HG02943 (cell line): ENCODE data around the gene DNAJC18.
"Not testable (repeated sequence)": the region's sequence is repeated elsewhere in the genome, so short reads cannot be mapped to it uniquely, and the experiment has no call there.

ENCODE experiments used
- ATAC-seq: cut with Tn5 transposase; IDR thresholded peaks from one replicate; pipeline ENCODE4 v1.9.1; 2021; ENCODE audit warnings: mild to moderate bottlenecking, low read depth, moderate library complexity; ENCODE audit not compliant: unreplicated experiment

DNAJC18 gene

GRCh38 chr5:139461698-139462097 lies 22.4 kb upstream of the DNAJC18 start:
- ATAC-seq = no peak

DNA sequence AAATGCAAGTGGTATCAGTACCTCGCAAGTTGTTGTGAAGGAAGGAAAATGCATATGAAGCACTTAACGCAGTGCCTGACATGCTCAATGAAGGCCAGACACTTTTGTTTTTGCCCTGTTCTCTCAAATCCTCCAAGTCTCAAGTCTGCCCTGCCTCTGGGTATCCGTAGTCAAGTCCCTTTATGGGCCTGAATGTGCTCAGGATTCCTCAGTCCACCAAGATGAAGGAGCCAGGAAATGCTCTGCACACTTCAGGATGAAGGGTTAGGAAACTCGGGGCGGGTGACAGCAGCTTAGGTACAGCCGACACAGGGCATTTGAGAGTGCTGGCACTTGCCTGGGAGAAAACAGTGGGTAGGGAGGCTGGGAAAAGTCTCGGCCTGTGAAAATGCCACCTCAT lies 21.9 kb upstream of the DNAJC18 start:
- ATAC-seq = no peak

DNA sequence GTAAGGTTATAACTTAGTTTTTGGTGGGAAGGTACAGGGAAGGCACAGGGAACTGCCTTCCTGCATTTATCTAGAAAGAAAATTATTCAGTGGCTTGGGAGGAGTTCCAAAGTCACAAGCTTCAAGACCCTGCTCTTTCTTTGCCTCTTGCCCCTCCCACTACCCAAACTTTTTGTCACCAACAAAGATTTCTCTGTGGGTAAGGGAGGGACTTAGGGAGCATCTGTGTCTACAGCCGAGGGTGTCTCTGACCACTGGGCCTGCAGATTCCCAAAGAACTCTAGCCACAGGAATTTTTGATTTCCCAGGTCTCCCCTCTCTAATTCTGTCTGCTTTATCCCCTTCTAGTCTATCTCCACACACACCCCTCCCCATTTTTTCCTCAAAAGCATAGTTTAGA lies 21.1 kb upstream of the DNAJC18 start:
- no peak for ATAC-seq

GRCh38 chr5:139459451-139459934 lies 20.2 kb upstream of the DNAJC18 start:
- peak; percentile 20 for ATAC-seq

DNA sequence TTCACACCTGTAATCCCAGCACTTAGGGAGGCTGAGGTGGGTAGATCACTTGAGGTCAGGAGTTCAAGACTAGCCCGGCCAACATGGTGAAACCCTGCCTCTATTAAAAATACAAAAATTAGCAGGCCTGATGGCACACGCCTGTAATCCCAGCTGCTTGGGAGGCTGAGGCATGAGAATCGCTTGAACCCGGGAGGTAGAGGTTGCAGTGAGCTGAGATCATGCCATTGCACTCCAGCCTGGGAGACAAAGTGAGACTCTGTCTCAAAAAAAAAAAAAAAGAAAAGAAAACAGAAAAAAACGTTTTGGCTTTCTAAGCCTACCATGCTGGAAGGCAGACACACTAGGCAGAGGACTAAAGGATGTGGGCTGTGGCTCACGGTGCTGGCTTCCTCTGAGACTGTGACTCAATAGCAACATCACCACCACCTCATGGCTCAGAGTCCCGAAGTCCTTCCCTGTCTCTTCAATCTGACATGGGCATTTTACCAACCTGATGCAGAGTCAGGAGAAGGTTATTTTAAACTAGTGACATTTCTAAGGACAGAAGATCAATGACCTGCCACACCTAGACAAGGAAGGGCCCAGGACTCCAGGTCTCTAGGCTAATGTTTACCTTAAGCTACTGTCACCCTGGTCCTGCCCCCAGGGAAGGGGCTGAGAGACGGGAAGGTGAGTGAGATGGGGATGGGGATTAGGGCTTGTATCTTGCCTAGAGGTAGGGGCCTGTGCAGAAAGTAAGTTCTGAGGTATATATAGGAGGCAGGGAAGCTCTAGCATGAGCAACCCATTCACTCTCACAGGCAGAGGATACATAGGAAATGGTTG lies 19.5 kb upstream of the DNAJC18 start:
- ATAC-seq = peak; percentile 62

DNA sequence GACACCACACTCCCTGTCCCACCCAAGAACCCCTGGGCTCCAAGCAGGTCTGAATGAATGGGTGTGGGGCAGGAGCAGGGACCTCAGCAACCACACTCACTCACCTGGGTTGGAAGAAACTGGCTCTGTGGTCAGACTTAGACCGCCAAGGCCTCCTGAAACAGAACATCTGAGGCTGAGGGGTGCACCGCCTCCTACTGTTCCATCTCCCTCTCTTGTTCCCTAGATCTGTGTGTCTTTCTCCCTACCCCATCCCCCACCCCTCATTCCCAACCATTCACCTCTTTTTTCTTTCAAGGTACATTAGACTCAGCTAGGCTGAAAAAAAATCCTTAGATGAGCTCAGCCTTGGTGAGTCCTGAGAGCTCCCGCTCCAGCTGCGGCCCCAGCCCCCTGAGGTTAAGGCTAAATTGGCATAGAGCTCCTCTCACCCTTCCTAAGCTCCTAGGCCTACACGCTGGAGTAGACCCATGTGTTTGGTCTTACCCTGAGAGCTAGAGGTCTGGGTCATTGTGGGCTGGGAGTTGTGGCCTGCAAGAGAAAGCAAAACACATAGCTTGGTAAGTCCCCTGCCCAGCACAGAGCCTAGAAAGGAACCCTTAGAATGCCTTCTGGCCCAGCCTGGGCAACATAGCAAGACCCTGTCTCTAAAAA lies 18.5 kb upstream of the DNAJC18 start:
- ATAC-seq = no peak

GRCh38 chr5:139457241-139457640 lies 17.9 kb upstream of the DNAJC18 start:
- ATAC-seq = no peak

DNA sequence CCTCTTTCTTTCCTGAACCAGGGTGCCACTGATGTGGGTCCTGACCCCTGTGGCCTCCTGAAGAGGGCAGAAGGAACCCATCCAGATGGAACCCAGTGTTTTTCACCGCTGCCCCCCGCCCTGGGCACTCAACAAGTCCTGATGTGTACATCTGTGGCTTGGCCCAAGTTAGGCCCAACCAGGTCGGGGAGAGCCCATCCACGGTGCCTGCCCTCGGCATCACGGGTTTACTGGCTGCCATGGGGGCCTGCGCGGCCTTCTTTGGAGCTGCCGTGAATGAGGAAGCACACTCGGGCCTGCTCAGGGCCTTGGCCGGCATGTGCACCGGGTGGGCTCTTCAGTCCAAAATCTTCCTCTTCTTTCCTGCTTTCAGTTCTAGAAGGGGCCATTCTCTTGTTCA lies 17.5 kb upstream of the DNAJC18 start:
- no peak for ATAC-seq

- ATAC-seq = no peak
Observed at GRCh38 chr5:139454568-139455290, 15.4 kb upstream of the DNAJC18 start.

- ATAC-seq = no peak
Observed at GRCh38 chr5:139453683-139454567, 14.6 kb upstream of the DNAJC18 start.

- no peak for ATAC-seq
Observed at GRCh38 chr5:139451878-139452660, 12.7 kb upstream of the DNAJC18 start.

GRCh38 chr5:139451176-139451575 lies 11.9 kb upstream of the DNAJC18 start:
- no peak for ATAC-seq

GRCh38 chr5:139446956-139447779 lies 7.8 kb upstream of the DNAJC18 start:
- no peak for ATAC-seq

GRCh38 chr5:139445325-139446170 lies 6.2 kb upstream of the DNAJC18 start:
- ATAC-seq = no peak

DNA sequence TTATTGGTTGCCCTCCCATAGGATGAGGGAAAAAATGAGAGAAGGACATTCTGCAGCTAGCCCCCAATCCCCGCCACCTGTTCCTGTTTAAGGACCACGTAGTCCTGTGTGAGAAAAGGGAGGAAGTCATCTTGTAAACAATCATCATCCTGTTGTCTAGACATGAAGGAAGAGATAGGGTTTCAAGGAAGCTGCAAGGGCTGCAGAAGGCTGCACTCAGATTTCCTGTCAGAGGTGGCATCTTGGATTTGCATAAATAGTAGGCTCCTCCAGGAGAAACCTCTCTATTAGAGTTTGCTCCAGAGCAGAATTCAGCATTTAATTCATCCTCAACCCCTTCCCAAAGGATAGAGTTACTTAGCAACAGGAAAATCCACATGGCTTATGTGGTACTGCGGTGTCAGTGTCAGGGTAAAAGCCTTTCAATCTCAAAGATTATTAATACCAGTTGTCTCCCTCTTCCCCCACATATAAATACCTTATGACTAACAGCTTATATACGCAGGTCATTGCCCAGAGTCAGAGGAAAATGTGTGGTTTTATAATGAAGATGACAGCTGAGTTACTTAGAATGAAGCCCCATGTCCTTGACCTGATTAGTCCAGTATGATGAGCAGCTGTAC lies 4.6 kb upstream of the DNAJC18 start:
- ATAC-seq = no peak

- not testable (repeated sequence) for ATAC-seq
Observed at GRCh38 chr5:139440416-139440815, 1.1 kb upstream of the DNAJC18 start.

GRCh38 chr5:139438707-139439012 lies 665 bp downstream of the DNAJC18 start:
- ATAC-seq = no peak
